ENCODE data around the gene MCC. TPM values are rescaled to one million over a fixed set of nuclear protein-coding genes. Genes with fewer than 3 reads are reported as not detected.

MCC gene
- total RNA-seq, 4 donors from 2014 or later: 57.7 to 91.5 (median 76.0) TPM

DNA sequence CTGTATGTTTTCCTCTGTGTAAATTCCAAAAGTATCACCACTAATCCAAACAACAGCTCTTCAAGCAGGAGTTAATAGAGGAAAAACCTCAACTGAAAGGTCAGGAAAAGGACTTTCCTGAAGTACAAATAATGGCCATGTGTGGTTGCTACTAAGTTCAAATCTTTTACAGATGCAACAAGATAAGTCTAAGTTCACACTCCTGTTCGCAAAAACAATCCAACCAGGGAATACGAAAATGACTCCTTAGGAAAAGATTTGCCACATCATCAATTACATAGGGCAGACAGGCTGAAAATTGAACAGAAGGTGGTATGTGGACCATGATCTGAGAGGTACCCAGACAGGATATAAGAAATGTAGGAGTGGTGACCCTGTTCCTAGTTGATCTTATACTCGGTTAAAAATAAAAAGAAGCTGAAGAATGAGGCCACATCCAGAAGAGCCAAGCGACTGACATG is 263.6 kb downstream of the MCC start:
- intact Hi-C loops (cut with DNase I; ENCODE audit: low total_unique reads): no loop called here
- no peak for DNase-seq (ENCODE audit: low spot score in 2 of 2)
- 83 to 85% methylated on average over 4 of the region's 4 CpGs for whole genome bisulfite sequencing, 2 donors
- no peak for TF ChIP-seq POLR2A (IDR thresholded peaks at IDR 0.05)
- TF ChIP-seq, protein P1, sequence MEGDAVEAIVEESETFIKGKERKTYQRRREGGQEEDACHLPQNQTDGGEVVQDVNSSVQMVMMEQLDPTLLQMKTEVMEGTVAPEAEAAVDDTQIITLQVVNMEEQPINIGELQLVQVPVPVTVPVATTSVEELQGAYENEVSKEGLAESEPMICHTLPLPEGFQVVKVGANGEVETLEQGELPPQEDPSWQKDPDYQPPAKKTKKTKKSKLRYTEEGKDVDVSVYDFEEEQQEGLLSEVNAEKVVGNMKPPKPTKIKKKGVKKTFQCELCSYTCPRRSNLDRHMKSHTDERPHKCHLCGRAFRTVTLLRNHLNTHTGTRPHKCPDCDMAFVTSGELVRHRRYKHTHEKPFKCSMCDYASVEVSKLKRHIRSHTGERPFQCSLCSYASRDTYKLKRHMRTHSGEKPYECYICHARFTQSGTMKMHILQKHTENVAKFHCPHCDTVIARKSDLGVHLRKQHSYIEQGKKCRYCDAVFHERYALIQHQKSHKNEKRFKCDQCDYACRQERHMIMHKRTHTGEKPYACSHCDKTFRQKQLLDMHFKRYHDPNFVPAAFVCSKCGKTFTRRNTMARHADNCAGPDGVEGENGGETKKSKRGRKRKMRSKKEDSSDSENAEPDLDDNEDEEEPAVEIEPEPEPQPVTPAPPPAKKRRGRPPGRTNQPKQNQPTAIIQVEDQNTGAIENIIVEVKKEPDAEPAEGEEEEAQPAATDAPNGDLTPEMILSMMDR (IDR thresholded peaks at IDR 0.05): no peak
- H3K4me3 ChIP-seq (ENCODE audit: low read depth, poor library complexity, severe bottlenecking): no peak overlapping the region

DNA sequence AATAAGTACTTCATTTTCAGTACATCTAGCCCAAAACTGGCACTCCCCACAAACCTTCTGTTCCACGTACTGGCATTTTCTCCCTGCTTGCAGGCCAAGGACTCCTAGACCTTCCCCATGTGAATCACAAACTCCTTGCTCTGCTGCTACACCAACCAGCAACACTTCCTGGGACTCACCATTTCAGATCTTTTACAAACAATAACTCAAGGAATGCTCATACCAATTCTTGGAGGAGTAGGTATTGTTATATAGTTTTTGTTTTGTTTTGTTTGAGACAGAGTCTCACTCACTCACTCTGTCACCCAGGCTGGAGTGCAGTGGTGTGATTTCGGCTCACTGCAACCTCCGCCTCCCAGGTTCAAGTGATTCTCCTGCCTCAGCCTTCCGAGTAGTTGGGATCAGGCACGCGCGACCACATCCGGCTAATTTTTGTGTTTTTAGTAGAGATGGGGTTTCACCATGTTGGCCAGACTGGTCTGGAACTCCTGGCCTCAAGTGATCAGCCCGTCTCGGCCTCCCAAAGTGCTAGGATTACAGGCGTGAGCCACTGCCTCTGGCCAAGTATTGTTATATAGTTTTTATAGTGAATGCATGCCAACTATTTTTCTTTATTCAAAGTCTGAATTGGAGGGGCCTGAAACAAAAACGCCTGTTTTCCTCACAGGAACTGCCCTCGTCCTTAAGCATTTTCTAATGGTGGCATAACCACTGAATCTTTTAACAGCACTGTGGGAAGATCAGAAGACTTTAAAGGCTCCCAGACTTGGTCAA is 264.2 kb downstream of the MCC start:
- no peak for TF ChIP-seq POLR2A (IDR thresholded peaks at IDR 0.05)
- TF ChIP-seq, protein P1 (IDR thresholded peaks at IDR 0.05): no peak
- 82 to 85% methylated on average over 13 of the region's 13 CpGs for WGBS, 2 donors
- intact Hi-C loops (cut with DNase I; ENCODE audit: low total_unique reads): no loop called here

DNA sequence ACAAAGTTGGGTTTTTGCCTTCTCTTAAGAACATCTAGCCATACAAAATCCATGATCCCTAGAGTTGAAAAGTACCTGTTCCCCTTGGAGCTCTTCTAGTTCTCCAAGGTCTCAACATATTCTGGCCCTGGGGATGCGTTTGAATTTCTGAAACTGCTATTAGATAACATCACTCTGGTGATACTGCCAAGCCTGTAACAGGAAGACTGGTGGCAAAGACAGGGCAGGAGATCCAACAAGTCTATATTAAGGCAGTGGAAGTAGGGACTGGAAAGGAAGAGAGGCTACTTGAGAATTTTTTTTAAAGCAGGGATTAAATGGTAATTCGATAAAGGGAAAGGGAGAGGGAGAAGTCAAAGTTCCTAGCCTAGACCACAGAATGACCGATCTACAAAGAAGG is 264.9 kb downstream of the MCC start:
- TF ChIP-seq, protein P1 (IDR thresholded peaks at IDR 0.05): no peak
- TF ChIP-seq POLR2A (IDR thresholded peaks at IDR 0.05): no peak
- H3K4me3 ChIP-seq (ENCODE audit: low read depth, poor library complexity, severe bottlenecking): no peak overlapping the region
- intact Hi-C loops (cut with DNase I; ENCODE audit: low total_unique reads): no loop called here
- WGBS, 2 donors: 74 to 75% methylated on average over 3 of the region's 3 CpGs
- no peak for DNase-seq (ENCODE audit: low spot score in 2 of 2)

More for the DNA sequence above, 264.2 kb downstream of the MCC start:
- H3K4me3 ChIP-seq (ENCODE audit: low read depth, poor library complexity, severe bottlenecking): no peak overlapping the region
- DNase-seq (ENCODE audit: low spot score in 2 of 2): no peak

DNA sequence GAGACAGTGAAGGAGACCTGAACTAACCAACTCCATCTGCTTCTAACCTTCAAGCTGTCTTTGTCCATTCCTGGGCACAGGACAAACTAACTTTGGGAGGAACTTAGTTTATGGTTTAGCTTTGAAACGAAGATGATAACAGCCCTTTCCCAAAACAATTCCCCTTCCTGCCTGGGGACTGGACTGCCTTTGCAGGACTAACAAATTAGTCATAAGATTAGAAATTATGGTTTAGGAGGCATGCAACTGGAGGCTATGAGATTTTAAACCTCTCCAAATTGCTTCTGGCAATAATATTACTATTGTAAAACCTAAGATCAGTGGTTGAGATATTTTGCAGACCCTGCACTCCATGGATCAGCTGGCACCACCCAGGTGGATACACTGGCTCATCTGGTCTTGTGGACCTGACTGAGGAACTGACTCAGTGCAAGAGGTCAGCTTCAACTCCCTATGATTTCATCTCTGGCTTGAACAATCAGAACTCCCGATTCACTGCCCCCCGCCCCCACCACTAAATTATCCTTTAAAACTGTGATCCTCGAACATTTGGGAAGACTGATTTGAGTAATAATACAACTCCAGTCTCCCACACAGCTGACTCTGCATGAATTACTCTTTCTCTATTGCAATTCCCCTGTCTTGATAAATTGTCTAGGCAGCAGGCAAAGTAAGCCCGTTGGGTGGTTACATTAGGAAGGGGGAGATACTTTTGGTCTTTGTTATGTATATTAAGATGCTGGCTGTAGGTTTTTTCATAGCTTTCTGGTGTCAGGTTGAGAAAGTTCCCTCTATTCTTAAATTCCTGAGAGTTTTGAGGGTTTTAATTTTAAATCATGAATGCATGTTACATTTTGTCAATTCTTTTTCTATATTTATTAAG is 266.7 kb downstream of the MCC start:
- no peak for DNase-seq (ENCODE audit: low spot score in 2 of 2)
- WGBS, 2 donors: 76 to 79% methylated on average over 5 of the region's 5 CpGs
- intact Hi-C loops (cut with DNase I; ENCODE audit: low total_unique reads): no loop called here
- H3K4me3 ChIP-seq (ENCODE audit: low read depth, poor library complexity, severe bottlenecking): no peak overlapping the region
- no peak for TF ChIP-seq POLR2A (IDR thresholded peaks at IDR 0.05)
- TF ChIP-seq, protein P1 (IDR thresholded peaks at IDR 0.05): no peak

DNA sequence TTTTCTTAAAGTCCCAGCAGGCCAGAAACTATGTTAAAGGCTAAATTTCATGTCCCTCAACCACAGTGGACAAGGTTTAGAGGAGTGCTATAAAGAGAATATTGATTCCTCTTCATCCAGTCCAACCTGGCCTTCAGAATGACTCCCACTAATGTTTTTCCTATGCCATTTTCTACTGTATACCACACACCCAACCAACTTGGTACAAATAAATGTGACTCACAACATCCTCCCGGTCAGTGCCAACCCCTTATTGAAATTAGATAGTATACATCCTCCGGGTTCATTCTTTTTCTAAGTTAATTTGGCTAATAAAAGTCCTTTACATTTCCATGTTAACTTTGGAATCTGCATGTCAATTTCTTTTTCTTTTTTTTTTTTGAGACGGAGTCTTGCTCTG is 268.6 kb downstream of the MCC start:
- 85% methylated on average over 3 of the region's 3 CpGs for WGBS, 2 donors
- H3K4me3 ChIP-seq (ENCODE audit: low read depth, poor library complexity, severe bottlenecking): no peak overlapping the region
- DNase-seq (ENCODE audit: low spot score in 2 of 2): no peak
- intact Hi-C loops (cut with DNase I; ENCODE audit: low total_unique reads): no loop called here
- TF ChIP-seq POLR2A (IDR thresholded peaks at IDR 0.05): no peak
- TF ChIP-seq, protein P1 (IDR thresholded peaks at IDR 0.05): no peak
